Lower leg skin (tissue), 4 donors: ENCODE measurements around the gene BANF1. TPM values are rescaled to one million over a fixed set of nuclear protein-coding genes. Genes with fewer than 3 reads are reported as not detected.

ENCODE experiments used
- DNase-seq, 2 donors: peaks; one replicate each; pipeline ENCODE4 v3.0.0-alpha.2; 2019; ENCODE audit warnings: low spot score in 2 of 2
- H3K4me3 ChIP-seq: fragments of 200-600 bp; sonication (generic); 2 replicates; pipeline ENCODE4 v1.5.1; 2017; ENCODE audit warnings: mild to moderate bottlenecking, low read depth; ENCODE audit not compliant: poor library complexity, severe bottlenecking
- POLR2A ChIP-seq, 2 donors: fragments of 450-650 bp; IDR thresholded peaks; one replicate each; pipeline ENCODE4 v1.6.1; 2016 to 2017; ENCODE audit warnings: antibody characterized with exemption in 2 of 2, mild to moderate bottlenecking in 1 of 2, moderate library complexity in 1 of 2
- WGBS, 2 donors: methylation state at CpG; one replicate each; pipeline ENCODE4 v1.1.5; 2018; 5-methylcytosine and 5-hydroxymethylcytosine counted together
- intact Hi-C: fragments of 100-400 bp; cut with DNase I; formaldehyde crosslinking; loops from one replicate; pipeline ENCODE4 v1.15.0; 2023; ENCODE audit warnings: low total_unique reads
- total RNA-seq, 4 donors: library from RNA; depleted of rRNA; stranded (reverse); fragments of >200 nt; gene quantifications; one replicate each; pipeline ENCODE4 v1.1.0, GENCODE V29; 2016
- TF ChIP-seq, protein P1 (sequence below), 3 donors: fragments of 450-650 bp; IDR thresholded peaks; one replicate each; pipeline ENCODE4 v1.5.1; 2016; ENCODE audit warnings: antibody characterized with exemption in 3 of 3, mild to moderate bottlenecking in 3 of 3, moderate library complexity in 2 of 3

Gene BANF1
- total RNA-seq, 4 donors from 2014 or later = 29.3 to 41.0 (median 36.1) TPM

GRCh38 chr11:66014804-66015453 is 12.6 kb downstream of the BANF1 start:
- no peak for DNase-seq
- intact Hi-C loops = no loop called here
- TF ChIP-seq POLR2A (IDR thresholded peaks at IDR 0.05) = no peak
- H3K4me3 ChIP-seq = no peak overlapping the region
- 94 to 99% methylated on average over 4 to 6 of the region's 6 CpGs for WGBS, 2 donors

- no peak for TF ChIP-seq POLR2A (IDR thresholded peaks at IDR 0.05)
- TF ChIP-seq, protein P1, sequence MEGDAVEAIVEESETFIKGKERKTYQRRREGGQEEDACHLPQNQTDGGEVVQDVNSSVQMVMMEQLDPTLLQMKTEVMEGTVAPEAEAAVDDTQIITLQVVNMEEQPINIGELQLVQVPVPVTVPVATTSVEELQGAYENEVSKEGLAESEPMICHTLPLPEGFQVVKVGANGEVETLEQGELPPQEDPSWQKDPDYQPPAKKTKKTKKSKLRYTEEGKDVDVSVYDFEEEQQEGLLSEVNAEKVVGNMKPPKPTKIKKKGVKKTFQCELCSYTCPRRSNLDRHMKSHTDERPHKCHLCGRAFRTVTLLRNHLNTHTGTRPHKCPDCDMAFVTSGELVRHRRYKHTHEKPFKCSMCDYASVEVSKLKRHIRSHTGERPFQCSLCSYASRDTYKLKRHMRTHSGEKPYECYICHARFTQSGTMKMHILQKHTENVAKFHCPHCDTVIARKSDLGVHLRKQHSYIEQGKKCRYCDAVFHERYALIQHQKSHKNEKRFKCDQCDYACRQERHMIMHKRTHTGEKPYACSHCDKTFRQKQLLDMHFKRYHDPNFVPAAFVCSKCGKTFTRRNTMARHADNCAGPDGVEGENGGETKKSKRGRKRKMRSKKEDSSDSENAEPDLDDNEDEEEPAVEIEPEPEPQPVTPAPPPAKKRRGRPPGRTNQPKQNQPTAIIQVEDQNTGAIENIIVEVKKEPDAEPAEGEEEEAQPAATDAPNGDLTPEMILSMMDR (IDR thresholded peaks at IDR 0.05) = no peak
- H3K4me3 ChIP-seq = no peak overlapping the region
- no peak for DNase-seq
- 67 to 75% methylated on average over 6 to 7 of the region's 7 CpGs for WGBS, 2 donors
- intact Hi-C loops = no loop called here
Observed at GRCh38 chr11:66015454-66015881, 13.2 kb downstream of the BANF1 start.

GRCh38 chr11:66015936-66016792 is 13.9 kb downstream of the BANF1 start:
- no peak overlapping the region for H3K4me3 ChIP-seq
- TF ChIP-seq, protein P1 (IDR thresholded peaks at IDR 0.05) = no peak
- no peak for TF ChIP-seq POLR2A (IDR thresholded peaks at IDR 0.05)
- intact Hi-C loops = no loop called here
- 74 to 77% methylated on average over 17 of the region's 18 CpGs for WGBS, 2 donors
- no peak for DNase-seq

GRCh38 chr11:66016793-66017177 is 14.5 kb downstream of the BANF1 start:
- TF ChIP-seq POLR2A (IDR thresholded peaks at IDR 0.05) = no peak
- TF ChIP-seq, protein P1 (IDR thresholded peaks at IDR 0.05) = no peak
- WGBS, 2 donors = 84 to 90% methylated on average over 10 of the region's 10 CpGs
- intact Hi-C loops = no loop called here
- DNase-seq = no peak
- no peak overlapping the region for H3K4me3 ChIP-seq

GRCh38 chr11:66017321-66017720 is 15.0 kb downstream of the BANF1 start:
- 90 to 92% methylated on average over 4 of the region's 4 CpGs for WGBS, 2 donors
- TF ChIP-seq, protein P1 (IDR thresholded peaks at IDR 0.05) = no peak
- TF ChIP-seq POLR2A (IDR thresholded peaks at IDR 0.05) = no peak
- no peak overlapping the region for H3K4me3 ChIP-seq
- DNase-seq = no peak
- intact Hi-C loops = no loop called here

DNA sequence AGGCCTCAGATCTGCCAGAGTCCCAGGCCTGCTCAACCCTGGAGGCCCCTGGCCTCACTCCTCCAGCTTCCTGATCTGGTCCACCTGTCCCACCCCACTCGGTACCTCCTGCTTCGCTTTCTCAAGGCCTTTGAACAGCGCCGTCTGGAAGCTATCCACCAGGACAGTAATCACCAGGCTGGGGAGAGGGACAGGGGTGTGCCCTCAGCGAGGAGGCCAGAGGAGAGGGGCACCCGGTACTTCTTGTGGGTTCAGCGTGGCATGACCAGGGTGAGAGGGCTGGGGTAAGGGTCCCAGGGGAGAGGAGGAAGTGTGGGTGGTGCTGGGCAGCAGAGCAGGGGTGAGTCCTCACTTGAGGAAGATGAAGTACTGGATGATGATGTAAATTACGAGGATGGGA is 17.9 kb downstream of the BANF1 start:
- H3K4me3 ChIP-seq = no peak overlapping the region
- WGBS, 2 donors = 72 to 74% methylated on average over 8 of the region's 8 CpGs
- no peak for DNase-seq
- intact Hi-C loops = no loop called here
- TF ChIP-seq, protein P1 (IDR thresholded peaks at IDR 0.05) = no peak
- TF ChIP-seq POLR2A (IDR thresholded peaks at IDR 0.05) = no peak
